ENCODE results near the gene EPN2. TPM values are rescaled to one million over a fixed set of nuclear protein-coding genes. Genes with fewer than 3 reads are reported as not detected.

Gene EPN2
- total and polyA plus RNA-seq, 2 experiments from 2014 or later: 19.0 to 35.9 TPM

- H2AFZ ChIP-seq: no peak overlapping the region
- TF ChIP-seq EZH2 (IDR thresholded peaks at IDR 0.05; ENCODE audit: borderline replicate concordance): no peak
- no peak for TF ChIP-seq CTCF (IDR thresholded peaks at IDR 0.05; ENCODE audit: poor library complexity)
- no peak for TF ChIP-seq EZH2phosphoT487 (IDR thresholded peaks at IDR 0.05; ENCODE audit: low read depth, severe bottlenecking, unreplicated experiment)
- DNase-seq (ENCODE audit: low spot score): no peak
- no peaks in the 10 kb centered on the region for H3K9me2 ChIP-seq (replicated peaks; ENCODE audit: insufficient read depth)
- no peaks in the 10 kb centered on the region for H4K20me1 ChIP-seq (ENCODE audit: insufficient read depth, poor library complexity, severe bottlenecking)
- no peak overlapping the region for H3K4me3 ChIP-seq
- H3K4me1 ChIP-seq (ENCODE audit: insufficient read depth): no peaks in the 10 kb centered on the region
- H3K79me2 ChIP-seq: no peaks in the 10 kb centered on the region
- no peaks in the 10 kb centered on the region for H3K27me3 ChIP-seq
- no peak overlapping the region for H3K27ac ChIP-seq
- H3K36me3 ChIP-seq (replicated peaks; ENCODE audit: insufficient read depth, low read depth): no peaks in the 10 kb centered on the region
- no peaks in the 10 kb centered on the region for H3K9me3 ChIP-seq (ENCODE audit: low read depth)
- WGBS (ENCODE audit: low lambda C conversion rate, missing lambda C conversion rate): 86% methylated on average over 8 of the region's 8 CpGs
- H3K4me2 ChIP-seq: no peak overlapping the region
Measured at GRCh38 chr17:19372866-19373504, 135.8 kb downstream of the EPN2 start.

GRCh38 chr17:19374136-19374535, 137.0 kb downstream of the EPN2 start:
- peaks cover 7% of the 10 kb centered on the region for H3K79me2 ChIP-seq
- WGBS (ENCODE audit: low lambda C conversion rate, missing lambda C conversion rate): 89% methylated on average over 5 of the region's 5 CpGs
- no peaks in the 10 kb centered on the region for H3K4me1 ChIP-seq (ENCODE audit: insufficient read depth)
- H4K20me1 ChIP-seq (ENCODE audit: insufficient read depth, poor library complexity, severe bottlenecking): no peaks in the 10 kb centered on the region
- TF ChIP-seq EZH2 (IDR thresholded peaks at IDR 0.05; ENCODE audit: borderline replicate concordance) (no peak), CTCF (IDR thresholded peaks at IDR 0.05; ENCODE audit: poor library complexity) (no peak), EZH2phosphoT487 (IDR thresholded peaks at IDR 0.05; ENCODE audit: low read depth, severe bottlenecking, unreplicated experiment) (no peak)
- H3K27ac ChIP-seq: no peak overlapping the region
- no peaks in the 10 kb centered on the region for H3K9me3 ChIP-seq (ENCODE audit: low read depth)
- no peaks in the 10 kb centered on the region for H3K27me3 ChIP-seq
- no peak for DNase-seq (ENCODE audit: low spot score)
- no peak overlapping the region for H2AFZ ChIP-seq
- H3K4me2 ChIP-seq: no peak overlapping the region
- no peaks in the 10 kb centered on the region for H3K36me3 ChIP-seq (replicated peaks; ENCODE audit: insufficient read depth, low read depth)
- H3K9me2 ChIP-seq (replicated peaks; ENCODE audit: insufficient read depth): no peaks in the 10 kb centered on the region
- H3K4me3 ChIP-seq: no peak overlapping the region

- H3K4me1 ChIP-seq (ENCODE audit: insufficient read depth): no peaks in the 10 kb centered on the region
- no peaks in the 10 kb centered on the region for H3K27me3 ChIP-seq
- no peaks in the 10 kb centered on the region for H3K9me2 ChIP-seq (replicated peaks; ENCODE audit: insufficient read depth)
- H4K20me1 ChIP-seq (ENCODE audit: insufficient read depth, poor library complexity, severe bottlenecking): no peaks in the 10 kb centered on the region
- no peak for DNase-seq (ENCODE audit: low spot score)
- H3K9me3 ChIP-seq (ENCODE audit: low read depth): no peaks in the 10 kb centered on the region
- WGBS (ENCODE audit: low lambda C conversion rate, missing lambda C conversion rate): 94% methylated on average over 1 of the region's 1 CpG
- TF ChIP-seq EZH2 (IDR thresholded peaks at IDR 0.05; ENCODE audit: borderline replicate concordance): no peak
- no peak for TF ChIP-seq EZH2phosphoT487 (IDR thresholded peaks at IDR 0.05; ENCODE audit: low read depth, severe bottlenecking, unreplicated experiment)
- TF ChIP-seq CTCF (IDR thresholded peaks at IDR 0.05; ENCODE audit: poor library complexity): no peak
- no peak overlapping the region for H2AFZ ChIP-seq
- H3K4me3 ChIP-seq: no peak overlapping the region
- no peaks in the 10 kb centered on the region for H3K36me3 ChIP-seq (replicated peaks; ENCODE audit: insufficient read depth, low read depth)
- no peak overlapping the region for H3K27ac ChIP-seq
- H3K4me2 ChIP-seq: no peak overlapping the region
- peaks cover 22% of the 10 kb centered on the region for H3K79me2 ChIP-seq
Measured at GRCh38 chr17:19375732-19376131, 138.6 kb downstream of the EPN2 start.

Measured in hepatocyte (in vitro differentiated cells).